Measurements from ENCODE around the gene KCNH3. TPM values are rescaled to one million over a fixed set of nuclear protein-coding genes. Genes with fewer than 3 reads are reported as not detected.

The KCNH3 gene
- total RNA-seq = under 0.01 TPM in 1 of 2 replicates, not detected in the other

GRCh38 chr12:49538510-49539403, at the start of gene KCNH3:
Gene KCNH3 (plus strand): TSS chr12:49539030. CDS start chr12:49539417, 387 bp downstream.

GRCh38 chr12:49567611-49568441, 29.0 kb downstream of the KCNH3 start, which contains the start of gene MCRS1:
Gene MCRS1 (minus strand): TSS chr12:49568142. CDS start chr12:49566731, 1,411 bp downstream.

GRCh38 chr12:49605539-49605938, 66.7 kb downstream of the KCNH3 start, which contains the start of gene FAM186B:
Gene FAM186B (minus strand): TSS chr12:49605639. CDS start chr12:49605477, 162 bp downstream.

Other genes with a start within 250 kb of the KCNH3 start
- gene PRPH, start 243.9 kb upstream of the KCNH3 start, total RNA-seq = 0.07 and 0.34 TPM in 2 replicates
- gene TROAP, start 215.8 kb upstream of the KCNH3 start, total RNA-seq = 0.07 and 3.1 TPM in 2 replicates
- gene C1QL4, start 201.8 kb upstream of the KCNH3 start, total RNA-seq = under 0.01 TPM in 1 of 2 replicates, not detected in the other
- gene DNAJC22, start 192.1 kb upstream of the KCNH3 start, total RNA-seq = under 0.01 TPM in 1 of 2 replicates, not detected in the other
- gene SPATS2, start 171.6 kb upstream of the KCNH3 start, total RNA-seq = 29.0 and 35.2 TPM in 2 replicates
- gene MCRS1, start 29.1 kb downstream of the KCNH3 start, total RNA-seq = 46.1 and 56.7 TPM in 2 replicates
- 0.34 and 0.57 TPM in 2 replicates for gene FAM186B, start 66.6 kb downstream of the KCNH3 start, total RNA-seq
- gene PRPF40B, start 84.5 kb downstream of the KCNH3 start, total RNA-seq = 18.5 and 18.9 TPM in 2 replicates
- 3.4 and 4.3 TPM in 2 replicates for gene FMNL3, start 168.4 kb downstream of the KCNH3 start, total RNA-seq
- 695 and 716 TPM in 2 replicates for gene TMBIM6, start 202.5 kb downstream of the KCNH3 start, total RNA-seq

Data from nasal cavity respiratory epithelium epithelial cell of viscerocranial mucosa (primary cell).